Lung (tissue), 16 donors: Measurements from ENCODE around the gene PRR20A. TPM values are rescaled to one million over a fixed set of nuclear protein-coding genes. Genes with fewer than 3 reads are reported as not detected.
"Not testable (repeated sequence)": the region's sequence is repeated elsewhere in the genome, so short reads cannot be mapped to it uniquely, and the experiment has no call there.

Source experiments
- ATAC-seq: fragments of 200-7000 bp; cut with Tn5 transposase; one replicate; pipeline ENCODE4 v1.9.1; 2020; ENCODE audit warnings: moderate number of reproducible peaks; ENCODE audit not compliant: insufficient read depth, low FRiP score
- DNase-seq, 3 donors: peaks; one replicate each; pipeline ENCODE4 v3.0.0-alpha.2; 2013 to 2017
- H3K27ac ChIP-seq, 2 donors: one replicate each; pipeline ENCODE4 v1.5.1; 2013; ENCODE audit warnings: mild to moderate bottlenecking in 2 of 2, moderate library complexity in 2 of 2, control low read depth in 1 of 2, inconsistent platforms in 1 of 2, low read depth in 1 of 2, low read length in 1 of 2
- H3K27me3 ChIP-seq, 3 donors: one replicate each; pipeline ENCODE4 v1.5.1; 2013; ENCODE audit warnings: low read length in 2 of 3; ENCODE audit not compliant: control insufficient read depth in 3 of 3, insufficient read depth in 3 of 3
- H3K36me3 ChIP-seq, 4 donors: one replicate each; pipeline ENCODE4 v1.5.1; 2013; ENCODE audit warnings: low read length in 4 of 4, mild to moderate bottlenecking in 1 of 4, moderate library complexity in 1 of 4; ENCODE audit not compliant: control insufficient read depth in 4 of 4, insufficient read depth in 4 of 4
- H3K4me1 ChIP-seq, 5 donors: one replicate each; pipeline ENCODE4 v1.5.1; 2013; ENCODE audit warnings: low read length in 5 of 5, mild to moderate bottlenecking in 2 of 5, moderate library complexity in 1 of 5; ENCODE audit not compliant: control insufficient read depth in 5 of 5, insufficient read depth in 5 of 5
- H3K4me3 ChIP-seq: one replicate; pipeline ENCODE4 v1.5.1; 2013; ENCODE audit warnings: mild to moderate bottlenecking, control low read depth, moderate library complexity
- H3K9ac ChIP-seq, 2 donors: one replicate each; pipeline ENCODE4 v1.5.1; 2013; ENCODE audit warnings: low read length in 2 of 2, control low read depth in 1 of 2; ENCODE audit not compliant: insufficient read depth in 1 of 2
- H3K9me3 ChIP-seq, 4 donors: one replicate each; pipeline ENCODE4 v1.5.1; 2013; ENCODE audit warnings: low read length in 3 of 4, mild to moderate bottlenecking in 1 of 4, moderate library complexity in 1 of 4; ENCODE audit not compliant: control insufficient read depth in 4 of 4, insufficient read depth in 3 of 4
- CTCF ChIP-seq: IDR thresholded peaks from 2 replicates; pipeline ENCODE4 v1.5.1; 2012; ENCODE audit warnings: mild to moderate bottlenecking; ENCODE audit errors: control extremely low read depth, extremely low read depth
- WGBS, 2 donors: extraction: QIAGEN DNeasy Blood & Tissue Kit; methylation state at CpG; one replicate each; pipeline ENCODE4 v1.1.7; 2013; 5-methylcytosine and 5-hydroxymethylcytosine counted together
- long read RNA-seq, 5 donors: transcript quantifications; one replicate each; lab custom pipeline, GENCODE V29; 2026
- polyA plus RNA-seq, 2 donors: library from polyadenylated mRNA; stranded (reverse); fragments of 200-250 nt; gene quantifications; one replicate each; pipeline ENCODE4 v1.2.1, GENCODE V29; 2013
- total RNA-seq, 2 donors: library from RNA; depleted of rRNA in 1 of 2; stranded (reverse); fragments of >200 nt in 1 of 2; gene quantifications; one replicate each; pipeline ENCODE4 v1.2.1, GENCODE V29; 2014 to 2021
- donor health status: control.
- donor health status: control.
- donor health status: Bipolar disorder and iron deficiency.
- donor health status: healthy.
- donor health status: DM: yes; HTN: yes; CAD: no.

PRR20A gene
- total RNA-seq = not detected
- polyA plus RNA-seq = not detected
- long read RNA-seq, donor 1 = 0 reads
- long read RNA-seq, donor 2 = 0 reads
- long read RNA-seq, donor 3 = 0 reads
- long read RNA-seq, donor 4 = 0 reads
- long read RNA-seq, donor 5 = 0 reads

- not testable (repeated sequence) for H3K9me3 ChIP-seq, H3K27me3 ChIP-seq, ATAC-seq, H3K36me3 ChIP-seq, H3K9ac ChIP-seq, H3K4me1 ChIP-seq, H3K4me3 ChIP-seq, DNase-seq, H3K27ac ChIP-seq
- 95 to 96% methylated on average over 10 to 11 of the region's 34 CpGs for WGBS, 2 donors
Measured at GRCh38 chr13:57140235-57140968, at the start of gene PRR20A. Gene PRR20A, plus strand, starts transcription at chr13:57140918. Its CDS starts 387 bp downstream, at chr13:57141305.

DNA sequence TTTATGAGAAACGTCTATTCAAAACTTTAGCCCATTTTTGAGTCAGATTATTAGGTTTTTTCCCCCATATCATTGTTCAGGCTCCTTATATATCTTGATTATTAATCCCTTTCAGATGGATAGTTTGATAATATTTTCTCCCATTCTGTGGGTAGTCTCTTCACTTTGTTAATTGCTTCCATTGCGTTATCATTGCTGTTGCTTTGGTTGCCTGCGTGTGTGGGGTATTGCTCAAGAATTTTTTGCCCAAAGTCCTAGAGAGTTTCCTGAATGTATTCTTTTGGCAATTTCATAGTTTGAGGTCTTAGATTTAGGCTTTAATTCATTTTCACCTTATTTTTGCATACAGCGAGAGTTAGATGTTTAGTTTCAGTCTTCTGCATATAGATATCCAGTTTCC is 25.8 kb upstream of the PRR20A start:
- Histone ChIP-seq H3K27me3 (no peaks in the 10 kb centered on the region), H3K9ac (no peak overlapping the region), H3K36me3 (no peaks in the 10 kb centered on the region), H3K9me3 (peaks cover 0 to 6% (median 2%) of the 10 kb centered on the region in 4 donors), H3K4me3 (no peak overlapping the region), H3K27ac (no peak overlapping the region), H3K4me1 (no peaks in the 10 kb centered on the region)
- no peak for TF ChIP-seq CTCF
- DNase-seq = no peak
- no peak for ATAC-seq
- WGBS, 2 donors = 90 to 93% methylated on average over 4 of the region's 4 CpGs

DNA sequence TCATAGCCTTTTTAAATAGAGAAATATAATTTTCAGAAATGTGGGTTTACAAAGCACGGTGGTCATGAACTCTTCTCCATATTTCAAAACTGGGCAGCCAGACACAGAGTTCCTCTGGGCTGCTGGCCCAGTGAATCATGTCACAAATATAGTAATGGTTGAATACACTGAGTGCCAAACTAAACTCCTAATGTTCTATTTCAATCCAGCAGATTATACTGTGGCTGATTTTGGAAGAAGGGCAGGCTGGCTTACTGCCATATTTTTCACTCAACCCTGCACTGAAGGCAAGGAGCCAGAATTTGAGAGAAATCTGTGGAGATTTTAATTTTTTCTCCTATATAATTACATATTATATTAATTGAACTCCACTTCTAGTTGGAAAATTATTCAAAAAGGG is 17.0 kb upstream of the PRR20A start:
- TF ChIP-seq CTCF = no peak
- Histone ChIP-seq H3K4me1 (no peaks in the 10 kb centered on the region), H3K4me3 (no peak overlapping the region), H3K27ac (no peak overlapping the region), H3K9me3 (peaks cover 0 to 4% (median 0%) of the 10 kb centered on the region in 4 donors), H3K36me3 (no peaks in the 10 kb centered on the region), H3K27me3 (no peaks in the 10 kb centered on the region), H3K9ac (no peak overlapping the region)
- 60 to 69% methylated on average over 1 of the region's 1 CpG for whole genome bisulfite sequencing, 2 donors
- peak; percentile 28 to 75 (median 53) for DNase-seq
- ATAC-seq = no peak

DNA sequence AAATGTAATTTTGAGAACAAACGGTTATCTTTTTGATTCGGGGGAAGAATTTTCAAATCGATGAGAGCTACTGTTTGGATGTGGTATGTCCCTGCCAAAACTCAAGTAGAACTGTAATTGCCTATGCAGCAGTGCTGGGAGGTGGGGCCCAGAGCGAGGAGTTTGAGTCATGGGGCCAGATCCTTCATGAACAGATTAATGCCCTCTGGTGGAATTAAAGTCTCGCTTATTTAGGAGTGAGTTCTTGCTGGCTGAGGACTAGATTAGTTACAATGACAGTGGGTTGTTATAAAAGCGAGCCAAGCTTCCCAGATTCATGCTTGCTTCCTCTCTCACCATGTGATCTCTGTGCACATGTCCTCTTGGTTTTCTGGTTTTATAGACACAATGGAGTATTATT is 11.8 kb upstream of the PRR20A start:
- H3K9me3 ChIP-seq = no peaks in the 10 kb centered on the region
- no peaks in the 10 kb centered on the region for H3K4me1 ChIP-seq
- H3K36me3 ChIP-seq = no peaks in the 10 kb centered on the region
- 85 to 93% methylated on average over 6 of the region's 6 CpGs for WGBS, 2 donors
- no peak overlapping the region for H3K27ac ChIP-seq
- no peak for DNase-seq
- no peaks in the 10 kb centered on the region for H3K27me3 ChIP-seq
- no peak overlapping the region for H3K9ac ChIP-seq
- no peak overlapping the region for H3K4me3 ChIP-seq
- ATAC-seq = no peak
- no peak for TF ChIP-seq CTCF
